Body of pancreas (tissue), 4 donors: ENCODE results near the gene RAB40A. TPM values are rescaled to one million over a fixed set of nuclear protein-coding genes. Genes with fewer than 3 reads are reported as not detected.

Experiments used
- ATAC-seq: fragments of 150-250 bp; one replicate; pipeline ENCODE4 v1.9.1; 2016
- DNase-seq, 4 donors: peaks; one replicate each; pipeline ENCODE4 v3.0.0-alpha.2; 2019
- H3K27ac ChIP-seq, 4 donors: fragments of 200-600 bp; sonication (generic); 1 replicate in 3 of 4; 2 replicates in 1 of 4; pipeline versions ENCODE4 v1.5.1 to v1.6.1; 2016 to 2019; ENCODE audit warnings: mild to moderate bottlenecking in 1 of 4, mixed read lengths in 1 of 4, moderate library complexity in 1 of 4
- H3K27me3 ChIP-seq, 2 donors: fragments of 200-600 bp; sonication (generic); one replicate each; pipeline ENCODE4 v1.6.0; 2016; ENCODE audit warnings: mild to moderate bottlenecking in 1 of 2
- H3K36me3 ChIP-seq, 2 donors: fragments of 200-600 bp; sonication (generic); replicated peaks in 1 of 2; 2 replicates each; pipeline ENCODE4 v1.5.1; 2016; ENCODE audit warnings: low read depth in 2 of 2; ENCODE audit not compliant: insufficient read depth in 1 of 2
- H3K4me1 ChIP-seq: fragments of 200-600 bp; sonication (generic); one replicate; pipeline ENCODE4 v1.6.0; 2016
- H3K4me3 ChIP-seq, 2 donors: fragments of 200-600 bp; sonication (generic); 1 replicate in 1 of 2; 2 replicates in 1 of 2; pipeline ENCODE4 v1.5.1; 2016 to 2019
- H3K9me3 ChIP-seq, 3 donors: fragments of 200-600 bp; sonication (generic); 1 replicate in 2 of 3; 2 replicates in 1 of 3; pipeline ENCODE4 v1.5.1; 2016
- CTCF ChIP-seq, 7 experiments: fragments of 450-650 bp in 4 of 7; fragments of 200-600 bp in 3 of 7; sonication (generic) in 3 of 7; IDR thresholded peaks; one replicate each; pipeline ENCODE4 v1.5.1; 2016 to 2019; ENCODE audit warnings: antibody characterized with exemption in 7 of 7
- POLR2A ChIP-seq, 3 donors: fragments of 450-650 bp; IDR thresholded peaks; one replicate each; pipeline ENCODE4 v1.6.1; 2016; ENCODE audit warnings: antibody characterized with exemption in 3 of 3, mild to moderate bottlenecking in 2 of 3
- WGBS, 2 donors: methylation state at CpG; one replicate each; pipeline ENCODE4 v1.1.5; 2017; 5-methylcytosine and 5-hydroxymethylcytosine counted together
- intact Hi-C: fragments of 100-400 bp; cut with DNase I; formaldehyde crosslinking; loops from one replicate; pipeline ENCODE4 v1.15.1; 2023
- total RNA-seq, 2 donors: library from RNA; depleted of rRNA; stranded (reverse); fragments of >200 nt; gene quantifications; one replicate each; pipeline ENCODE4 v1.1.0, GENCODE V29; 2016

RAB40A gene
- total RNA-seq, 2 donors from 2014 or later = 0.52 TPM; not detected in 1

DNA sequence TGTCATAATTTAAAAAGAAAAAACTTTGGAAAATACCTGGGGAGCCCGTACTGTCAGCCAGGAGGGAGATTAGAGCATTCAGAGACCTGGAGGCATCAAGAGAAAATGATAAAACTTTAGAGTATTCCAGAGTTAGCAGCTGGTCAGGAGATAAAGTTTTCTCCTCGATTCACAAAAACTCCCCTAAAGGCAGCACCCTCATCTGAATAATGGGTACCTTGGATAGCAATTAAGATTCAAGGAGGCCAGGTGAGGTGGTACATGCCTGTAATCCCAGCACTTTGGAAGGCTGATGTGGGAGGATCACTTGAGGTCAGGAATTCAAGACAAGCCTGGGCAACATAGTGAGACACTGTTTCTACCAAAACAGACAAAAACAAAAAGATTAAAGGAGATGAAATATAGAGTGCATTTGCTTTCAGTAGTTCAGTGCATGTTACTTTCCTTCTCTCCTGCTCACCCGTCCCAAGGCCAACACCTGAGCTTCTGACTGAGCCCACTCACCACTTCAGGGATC lies 18.6 kb upstream of the RAB40A start:
- Histone ChIP-seq H3K36me3 (no peaks in the 10 kb centered on the region), H3K9me3 (no peaks in the 10 kb centered on the region), H3K27ac (no peak overlapping the region), H3K4me1 (no peaks in the 10 kb centered on the region), H3K4me3 (no peak overlapping the region), H3K27me3 (no peaks in the 10 kb centered on the region)
- TF ChIP-seq CTCF (IDR thresholded peaks at IDR 0.05) (no peak), POLR2A (IDR thresholded peaks at IDR 0.05) (no peak)
- DNase-seq = no peak
- no peak for ATAC-seq
- WGBS, 2 donors = 65 to 77% methylated on average over 3 of the region's 3 CpGs
- intact Hi-C loops = loop anchor here (5.0 kb wide), 1 partner anchor 279 kb away; no protein-coding TSS in a partner anchor

DNA sequence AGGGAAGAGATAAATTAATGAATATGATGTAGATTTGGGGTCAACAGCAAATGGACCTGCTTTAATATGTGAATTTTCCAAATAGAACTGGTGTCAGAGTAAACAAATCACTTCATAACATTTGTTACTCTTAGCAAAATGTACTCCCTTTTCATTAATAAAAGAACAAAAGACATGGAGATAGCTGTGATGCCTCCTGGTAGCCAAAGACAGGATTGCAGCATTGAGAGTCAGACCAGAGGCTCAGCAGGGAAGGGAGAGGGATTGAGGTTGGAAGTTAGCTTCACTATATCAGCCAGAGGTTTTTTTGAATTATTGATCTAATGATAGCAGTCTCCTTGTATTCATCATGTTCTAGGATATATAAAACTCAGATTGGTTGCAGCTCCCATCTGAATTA lies 17.4 kb upstream of the RAB40A start:
- TF ChIP-seq CTCF (IDR thresholded peaks at IDR 0.05) (no peak), POLR2A (IDR thresholded peaks at IDR 0.05) (no peak)
- H3K9me3 ChIP-seq = no peaks in the 10 kb centered on the region
- no peaks in the 10 kb centered on the region for H3K27me3 ChIP-seq
- ATAC-seq = no peak
- H3K27ac ChIP-seq = no peak overlapping the region
- intact Hi-C loops = loop anchor here (5.0 kb wide), 1 partner anchor 281 kb away; no protein-coding TSS in a partner anchor
- no peak for DNase-seq
- no peaks in the 10 kb centered on the region for H3K36me3 ChIP-seq
- no peaks in the 10 kb centered on the region for H3K4me1 ChIP-seq
- no peak overlapping the region for H3K4me3 ChIP-seq

- no peak for DNase-seq
- H3K27ac ChIP-seq = no peak overlapping the region
- H3K9me3 ChIP-seq = no peaks in the 10 kb centered on the region
- no peak for ATAC-seq
- no peak for TF ChIP-seq CTCF (IDR thresholded peaks at IDR 0.05)
- TF ChIP-seq POLR2A (IDR thresholded peaks at IDR 0.05) = no peak
- no peaks in the 10 kb centered on the region for H3K27me3 ChIP-seq
- H3K4me3 ChIP-seq = no peak overlapping the region
- no peaks in the 10 kb centered on the region for H3K4me1 ChIP-seq
- H3K36me3 ChIP-seq = no peaks in the 10 kb centered on the region
- intact Hi-C loops = loop anchor here (5.0 kb wide), 1 partner anchor 281 kb away; no protein-coding TSS in a partner anchor
These were observed 16.8 kb upstream of the RAB40A start for GRCh38 chrX:103536071-103536470.

GRCh38 chrX:103535206-103535605 lies 15.9 kb upstream of the RAB40A start:
- no peak for DNase-seq
- no peak for ATAC-seq
- TF ChIP-seq CTCF (IDR thresholded peaks at IDR 0.05) = no peak
- no peak for TF ChIP-seq POLR2A (IDR thresholded peaks at IDR 0.05)
- no peak overlapping the region for H3K4me3 ChIP-seq
- intact Hi-C loops = loop anchor here (5.0 kb wide), 1 partner anchor 282 kb away; no protein-coding TSS in a partner anchor
- no peaks in the 10 kb centered on the region for H3K36me3 ChIP-seq
- H3K27ac ChIP-seq = no peak overlapping the region
- H3K9me3 ChIP-seq = no peaks in the 10 kb centered on the region
- no peaks in the 10 kb centered on the region for H3K4me1 ChIP-seq
- 50 to 71% methylated on average over 1 of the region's 1 CpG for WGBS, 2 donors
- H3K27me3 ChIP-seq = no peaks in the 10 kb centered on the region

- H3K27ac ChIP-seq = no peak overlapping the region
- no peaks in the 10 kb centered on the region for H3K9me3 ChIP-seq
- peak; percentile 77 for ATAC-seq
- H3K36me3 ChIP-seq = no peaks in the 10 kb centered on the region
- 2% methylated on average over 15 of the region's 15 CpGs for WGBS, 2 donors
- DNase-seq = peak; percentile 75 to 90 (median 78)
- no peak overlapping the region for H3K4me3 ChIP-seq
- intact Hi-C loops = no loop called here
- no peaks in the 10 kb centered on the region for H3K4me1 ChIP-seq
- TF ChIP-seq POLR2A (IDR thresholded peaks at IDR 0.05) (no peak), CTCF (IDR thresholded peaks at IDR 0.05) (peak; percentile 40 to 85 (median 70))
- H3K27me3 ChIP-seq = no peaks in the 10 kb centered on the region
These were observed 14.4 kb upstream of the RAB40A start for GRCh38 chrX:103533511-103534216.
